ENCODE results near the gene CYP46A1.

The CYP46A1 gene

GRCh38 chr14:99736603-99737371 is 52.7 kb downstream of the CYP46A1 start (continued):
- TF ChIP-seq ZNF843 (tag by site-specific recombination; IDR thresholded peaks at IDR 0.05) (no peak), ZNF785 (tag by site-specific recombination; IDR thresholded peaks at IDR 0.05) (no peak), ZNF626 (tag by site-specific recombination; IDR thresholded peaks at IDR 0.05) (no peak), ZNF202 (tag by site-specific recombination; IDR thresholded peaks at IDR 0.05; ENCODE audit: borderline replicate concordance) (no peak), ZNF776 (tag by site-specific recombination; IDR thresholded peaks at IDR 0.05; ENCODE audit: borderline replicate concordance) (no peak), BCL11A (tag by site-specific recombination; IDR thresholded peaks at IDR 0.05; ENCODE audit: low read depth) (no peak)

GRCh38 chr14:99737451-99737951 is 53.4 kb downstream of the CYP46A1 start:
- no peaks in the 10 kb centered on the region for H3K4me1 ChIP-seq (ENCODE audit: control insufficient read depth, insufficient read depth, low read length)
- no peaks in the 10 kb centered on the region for H3K9me3 ChIP-seq (ENCODE audit: control insufficient read depth, insufficient read depth, low read depth, low read length)
- CTCF ChIA-PET: interaction anchor here (0.6 kb wide), 2 partner anchors 13 to 20 kb away, joined by 4 read pairs; no protein-coding TSS in a partner anchor
- TF ChIP-seq ZIC2 (tag by site-specific recombination; IDR thresholded peaks at IDR 0.05) (peak; percentile 61; the same call in 1 of the 2 replicates), ZNF423 (tag by site-specific recombination; IDR thresholded peaks at IDR 0.05) (0 out of 2 replicates have a peak, but pooled peaks have one; percentile 19), ZNF23 (tag by site-specific recombination; IDR thresholded peaks at IDR 0.05; ENCODE audit: borderline replicate concordance) (no peak), HOXC10 (CRISPR knock-in tag; IDR thresholded peaks at IDR 0.05) (no peak)
- no peaks in the 10 kb centered on the region for H3K36me3 ChIP-seq (ENCODE audit: control insufficient read depth in 2 of 2, insufficient read depth in 1 of 2, low read length in 2 of 2)
- H3K27ac ChIP-seq (ENCODE audit: extremely low read depth, low read depth, low read length): no peak overlapping the region
- POLR2A ChIA-PET: no interaction called here
- H3K4me3 ChIP-seq (ENCODE audit: low read depth, low read length): no peak overlapping the region

- Histone ChIP-seq H3K36me3 (ENCODE audit: control insufficient read depth in 2 of 2, insufficient read depth in 1 of 2, low read length in 2 of 2) (no peaks in the 10 kb centered on the region), H3K4me3 (ENCODE audit: low read depth, low read length) (no peak overlapping the region), H3K4me1 (ENCODE audit: control insufficient read depth, insufficient read depth, low read length) (no peaks in the 10 kb centered on the region), H3K9me3 (ENCODE audit: control insufficient read depth, insufficient read depth, low read depth, low read length) (no peaks in the 10 kb centered on the region), H3K27ac (ENCODE audit: extremely low read depth, low read depth, low read length) (no peak overlapping the region)
- ChIA-PET POLR2A (no interaction called here), CTCF (no interaction called here)
- TF ChIP-seq ZNF514 (tag by site-specific recombination; IDR thresholded peaks at IDR 0.05) (no peak), ZBTB17 (tag by site-specific recombination; IDR thresholded peaks at IDR 0.05) (no peak), ZNF140 (tag by site-specific recombination; IDR thresholded peaks at IDR 0.05) (no peak), ZNF302 (tag by site-specific recombination; IDR thresholded peaks at IDR 0.05; ENCODE audit: low read depth) (no peak), ZNF624 (tag by site-specific recombination; IDR thresholded peaks at IDR 0.05) (no peak), ZBTB44 (tag by site-specific recombination; IDR thresholded peaks at IDR 0.05) (no peak), BCL11A (tag by site-specific recombination; IDR thresholded peaks at IDR 0.05; ENCODE audit: low read depth) (no peak)
Measured at GRCh38 chr14:99737956-99738667, 54.0 kb downstream of the CYP46A1 start.

GRCh38 chr14:99740411-99740810 is 56.3 kb downstream of the CYP46A1 start:
- Histone ChIP-seq H3K9me3 (ENCODE audit: control insufficient read depth, insufficient read depth, low read depth, low read length) (no peaks in the 10 kb centered on the region), H3K27ac (ENCODE audit: extremely low read depth, low read depth, low read length) (no peak overlapping the region), H3K36me3 (ENCODE audit: control insufficient read depth in 2 of 2, insufficient read depth in 1 of 2, low read length in 2 of 2) (no peaks in the 10 kb centered on the region), H3K4me1 (ENCODE audit: control insufficient read depth, insufficient read depth, low read length) (peaks cover 13% of the 10 kb centered on the region), H3K4me3 (ENCODE audit: low read depth, low read length) (no peak overlapping the region)
- ChIA-PET CTCF (interaction anchor here (0.9 to 1.6 kb wide), 3 partner anchors 9 to 145 kb away, joined by 3 to 5 read pairs (median 4); no protein-coding TSS in a partner anchor), POLR2A (no interaction called here)
- TF ChIP-seq ZBTB6 (tag by site-specific recombination; IDR thresholded peaks at IDR 0.05): no peak
- no peak for TF ChIP-seq HOXA7 (CRISPR knock-in tag; IDR thresholded peaks at IDR 0.05; ENCODE audit: borderline replicate concordance)
- TF ChIP-seq ZBTB17 (tag by site-specific recombination; IDR thresholded peaks at IDR 0.05): no peak
- 0 out of 2 replicates have a peak, but pooled peaks have one; percentile 13 for TF ChIP-seq EGR2 (tag by site-specific recombination; IDR thresholded peaks at IDR 0.05; ENCODE audit: low read depth)
- TF ChIP-seq HOXD13 (CRISPR knock-in tag; IDR thresholded peaks at IDR 0.05; ENCODE audit: borderline replicate concordance): no peak
- no peak for TF ChIP-seq ZNF660 (tag by site-specific recombination; IDR thresholded peaks at IDR 0.05)
- no peak for TF ChIP-seq PRDM6 (tag by site-specific recombination; IDR thresholded peaks at IDR 0.05)
- 0 out of 2 replicates have a peak, but pooled peaks have one; percentile 14 for TF ChIP-seq ZBTB8A (tag by site-specific recombination; IDR thresholded peaks at IDR 0.05)
- TF ChIP-seq ZNF133 (tag by site-specific recombination; IDR thresholded peaks at IDR 0.05): no peak
- TF ChIP-seq GLIS1 (tag by site-specific recombination; IDR thresholded peaks at IDR 0.05): peak; percentile 37
- peak; percentile 31; the same call in 1 of the 2 replicates for TF ChIP-seq ZIC2 (tag by site-specific recombination; IDR thresholded peaks at IDR 0.05)
